Stimulated activated CD8-positive, alpha-beta memory T cell treated with anti-CD3 and anti-CD28 coated beads, Interleukin-2, amount 100 ng/mL, for 1 hour (primary cell): ENCODE results near the gene CFAP119.
"Not testable (repeated sequence)": the region's sequence is repeated elsewhere in the genome, so short reads cannot be mapped to it uniquely, and the experiment has no call there.

Source experiments
- DNase-seq, 2 donors: peaks; one replicate each; pipeline ENCODE4 v3.0.0-alpha.2; 2020; ENCODE audit warnings: low read depth in 2 of 2

Gene CFAP119

DNA sequence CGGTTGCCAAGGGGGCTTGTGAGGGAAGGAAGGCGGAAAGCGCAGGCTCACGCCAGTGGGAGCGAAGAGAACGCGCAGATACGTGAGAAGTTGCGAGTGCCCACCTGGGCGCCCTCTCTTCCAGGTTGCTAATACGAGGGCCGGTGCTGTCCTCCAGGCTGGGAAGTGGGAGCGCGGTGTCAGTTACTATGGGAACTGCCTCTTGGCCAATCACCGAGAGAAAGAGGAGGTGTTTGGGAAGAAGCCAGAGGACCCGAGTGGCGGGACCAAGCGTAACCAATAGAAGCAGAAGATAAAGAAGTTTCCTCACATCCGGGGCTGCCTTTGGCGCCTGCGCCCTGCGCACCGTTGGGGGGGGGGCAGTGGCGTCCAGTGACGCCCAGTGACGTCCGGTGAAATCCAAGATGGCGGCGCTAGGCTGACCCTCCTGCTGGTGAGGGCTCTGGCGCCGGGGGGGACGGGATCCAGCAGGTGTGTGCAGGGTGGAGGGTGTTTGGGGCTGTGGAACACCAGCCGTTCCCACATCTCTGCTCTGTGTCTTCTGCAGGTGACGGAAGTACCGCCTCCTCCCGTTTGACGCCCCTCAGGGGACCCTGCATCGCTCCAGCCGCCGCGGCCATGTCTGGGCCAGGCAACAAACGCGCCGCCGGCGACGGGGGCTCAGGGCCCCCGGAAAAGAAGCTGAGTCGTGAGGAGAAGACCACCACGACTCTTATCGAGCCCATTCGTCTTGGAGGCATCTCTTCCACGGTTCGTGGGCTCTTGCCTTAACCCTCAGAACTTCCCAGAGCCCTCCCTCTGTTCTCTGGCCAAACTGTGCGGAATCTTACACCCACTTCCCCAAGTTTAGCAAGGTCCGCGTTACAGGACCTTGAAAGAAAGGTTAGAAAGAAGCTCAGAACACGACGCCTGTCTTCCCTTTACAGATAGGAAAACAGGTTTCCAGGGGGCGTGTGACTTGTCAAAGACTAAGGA, at the start of gene CFAP119, which contains the start of gene RNF40:
TSS of gene CFAP119 (minus strand) at position 135 of the 975 bp plus-strand sequence. CDS start 314 bp downstream, outside the sequence.
TSS of gene RNF40 (plus strand) at position 395 of the 975 bp plus-strand sequence. CDS start at position 619, 224 bp downstream.
- peak; percentile 78 to 80 for DNase-seq

DNA sequence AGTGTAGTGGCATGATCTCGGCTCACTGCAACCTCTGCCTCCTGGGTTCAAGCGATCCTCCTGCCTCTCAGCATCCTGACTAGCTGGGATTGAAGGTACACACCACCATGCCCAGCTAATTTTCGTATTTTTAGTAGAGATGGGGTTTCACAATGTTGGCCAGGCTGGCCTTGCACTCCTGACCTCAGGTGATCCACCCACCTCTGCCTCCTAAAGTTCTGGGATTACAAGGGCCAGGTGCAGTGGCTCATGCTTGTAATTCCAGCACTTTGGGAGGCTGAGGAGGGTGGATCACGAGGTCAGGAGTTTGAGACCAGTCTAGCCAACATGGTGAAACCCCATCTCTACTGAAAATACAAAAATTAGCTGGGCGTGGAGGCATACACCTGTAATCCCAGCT, 47.8 kb upstream of the CFAP119 start:
- not testable (repeated sequence) for DNase-seq

DNA sequence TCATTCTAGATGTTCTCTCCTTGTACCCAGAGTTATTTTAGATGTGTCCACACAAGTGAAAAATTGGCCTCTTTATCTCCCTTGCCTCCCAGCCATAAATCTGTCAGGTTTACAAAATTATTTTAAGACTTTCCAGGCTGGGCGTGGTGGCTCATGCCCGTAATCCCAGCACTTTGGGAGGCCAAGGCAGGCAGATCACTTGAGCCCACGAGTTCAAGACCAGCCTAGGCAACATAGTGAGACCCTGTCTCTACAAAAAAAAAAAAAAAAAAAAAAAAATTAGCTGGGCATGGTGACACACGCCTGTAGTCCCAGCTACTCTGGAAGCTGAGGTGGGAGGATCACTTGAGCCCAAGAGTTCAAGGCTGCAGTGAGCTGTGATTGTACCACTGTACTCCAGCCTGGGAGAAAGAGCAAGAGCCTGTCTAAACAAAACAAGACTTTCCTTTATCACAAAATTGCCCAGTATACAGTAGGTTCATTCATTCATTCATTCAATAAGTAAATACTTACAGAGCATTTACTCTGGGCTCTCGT, 47.1 kb upstream of the CFAP119 start:
- not testable (repeated sequence) for DNase-seq

DNA sequence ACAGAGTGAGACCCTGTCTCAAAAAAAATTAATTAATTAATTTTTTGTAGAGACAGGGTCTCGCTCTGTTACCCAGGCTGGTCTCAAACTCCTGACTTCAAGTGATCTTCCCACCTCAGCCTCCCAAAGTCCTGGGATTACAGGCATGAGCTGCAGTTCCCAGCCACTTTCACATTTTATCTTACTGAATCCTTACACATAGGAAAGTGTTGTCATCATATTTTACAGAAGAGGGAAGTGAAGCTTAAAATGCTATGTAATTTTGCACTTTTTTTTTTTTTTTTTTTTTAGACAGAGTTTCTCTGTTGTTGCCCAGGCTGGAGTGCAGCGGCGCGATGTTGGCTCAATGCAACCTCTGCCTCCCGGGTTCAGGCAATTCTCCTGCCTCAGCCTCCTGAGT, 46.3 kb upstream of the CFAP119 start:
- no peak for DNase-seq

DNA sequence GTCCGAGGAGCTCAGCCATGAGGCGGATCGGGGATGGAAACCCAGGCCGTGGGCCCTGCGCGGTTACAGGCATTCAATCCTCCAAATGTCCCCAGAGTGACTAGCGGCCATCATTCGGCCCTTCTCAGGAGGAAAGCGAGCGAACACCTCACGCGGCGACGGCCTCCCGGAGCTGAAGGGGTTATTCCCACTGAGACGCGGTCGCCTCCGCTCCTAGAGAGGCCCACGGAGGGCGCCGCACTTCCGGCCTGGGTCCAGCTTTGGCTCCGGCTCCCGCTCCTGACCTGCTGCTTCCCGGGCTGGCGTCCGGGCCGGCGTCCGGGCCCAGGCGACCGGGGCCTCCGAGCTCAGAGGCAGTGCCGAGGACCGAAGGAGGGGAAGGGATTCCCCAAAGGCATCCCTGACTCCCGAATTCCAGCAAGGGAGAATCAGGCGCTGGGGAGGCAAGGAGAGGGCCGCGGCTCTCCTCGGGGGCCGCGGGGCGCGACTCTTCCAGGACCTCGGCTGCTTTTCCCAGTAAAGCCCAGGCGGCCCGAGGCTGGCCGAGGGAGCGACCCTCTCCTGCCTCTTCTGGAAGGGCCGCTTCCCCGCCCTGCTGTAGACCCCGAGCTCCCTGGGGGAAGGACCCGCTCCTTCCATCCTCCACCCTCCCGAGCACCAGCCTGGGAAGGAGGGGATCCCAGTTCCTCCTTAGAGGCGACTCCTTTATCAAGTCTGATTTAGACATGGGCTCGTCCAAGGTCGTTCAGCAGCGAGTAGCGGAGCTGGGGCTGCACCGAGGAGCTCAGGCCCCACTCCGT, 43.7 kb upstream of the CFAP119 start:
- peak; percentile 16 to 20 for DNase-seq

DNA sequence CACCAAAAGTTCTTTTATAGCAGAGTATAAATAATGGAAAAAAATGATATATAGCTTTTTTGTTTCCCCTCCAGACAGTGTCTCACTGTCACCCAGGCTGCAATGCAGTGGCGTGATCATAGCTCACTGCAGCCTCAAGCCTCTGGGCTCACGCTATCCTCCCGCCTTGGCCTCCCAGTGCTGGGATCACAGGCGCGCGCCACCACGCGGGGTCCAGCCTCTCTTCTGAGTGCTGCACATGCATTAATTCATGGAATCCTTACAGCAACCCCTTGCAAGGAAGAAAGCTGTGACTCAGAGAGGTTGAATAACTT, 43.2 kb upstream of the CFAP119 start:
- no peak for DNase-seq

DNA sequence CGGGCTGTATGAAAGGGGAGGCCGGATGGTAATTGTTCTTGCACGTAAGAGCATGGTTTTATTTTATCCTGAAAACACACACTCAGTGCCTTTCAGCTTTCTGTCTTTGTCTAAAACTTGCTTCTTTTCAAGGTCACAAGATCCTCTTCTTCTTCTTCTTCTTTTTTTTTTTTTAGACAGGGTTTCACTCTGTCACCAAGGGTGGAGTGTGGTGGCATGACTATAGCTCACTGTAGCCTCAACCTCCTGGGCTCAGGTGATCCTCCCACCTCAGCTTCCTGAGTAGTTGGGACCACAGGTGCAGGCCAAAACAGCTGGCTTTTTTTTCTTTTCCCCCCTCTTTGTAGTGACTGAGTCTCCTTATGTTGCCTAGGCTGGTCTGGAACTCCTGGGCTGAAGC, 41.1 kb upstream of the CFAP119 start:
- DNase-seq, result no peak

DNA sequence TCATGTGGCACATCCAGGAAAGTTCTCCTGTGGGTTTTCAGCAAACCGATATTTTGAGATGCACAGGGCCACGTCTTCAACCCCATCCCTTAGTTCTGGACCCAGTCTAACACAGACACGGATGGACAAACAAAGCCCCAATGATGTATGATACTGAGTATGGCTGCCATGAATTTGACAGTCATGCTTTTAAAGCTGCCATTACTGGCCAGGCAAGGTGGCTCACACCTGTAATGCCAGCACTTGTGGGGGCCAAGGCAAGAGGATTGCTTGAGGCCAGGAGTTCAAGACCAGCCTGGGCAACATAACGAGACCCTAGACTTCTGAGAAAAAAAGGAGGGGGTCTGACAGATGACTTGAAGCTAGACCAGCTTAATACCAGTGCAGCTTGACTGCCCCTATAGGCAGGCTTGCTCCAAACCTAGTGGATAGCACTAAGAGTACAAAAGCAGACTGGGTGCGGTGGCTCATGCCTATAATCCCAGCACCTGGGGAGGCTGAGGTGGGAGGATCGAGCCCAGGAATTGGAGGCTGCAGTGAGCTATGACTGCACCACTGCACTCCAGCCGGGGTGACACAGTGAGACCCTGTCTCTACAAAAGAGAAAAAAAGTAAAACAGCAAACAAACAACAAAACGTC, 35.9 kb upstream of the CFAP119 start:
- DNase-seq, result no peak

DNA sequence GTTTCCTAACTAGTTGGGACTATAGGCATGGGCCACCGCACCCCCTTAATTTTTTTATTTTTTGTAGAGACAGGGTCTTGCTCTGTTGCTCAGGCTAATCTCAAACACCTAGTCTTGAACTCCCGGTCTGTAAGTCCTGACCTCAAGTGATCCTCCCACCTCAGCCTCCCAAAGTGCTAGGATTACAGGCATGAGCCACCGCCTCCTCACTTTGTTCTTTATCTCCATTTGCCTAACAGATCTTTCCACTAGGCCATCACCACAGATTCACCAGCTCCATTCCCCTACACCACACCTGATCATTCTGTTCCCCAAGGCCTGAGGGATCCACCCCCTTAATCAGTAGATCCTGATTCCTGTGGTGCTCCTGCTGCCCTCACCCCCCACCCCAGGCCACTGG, 32.8 kb upstream of the CFAP119 start:
- no peak for DNase-seq

DNA sequence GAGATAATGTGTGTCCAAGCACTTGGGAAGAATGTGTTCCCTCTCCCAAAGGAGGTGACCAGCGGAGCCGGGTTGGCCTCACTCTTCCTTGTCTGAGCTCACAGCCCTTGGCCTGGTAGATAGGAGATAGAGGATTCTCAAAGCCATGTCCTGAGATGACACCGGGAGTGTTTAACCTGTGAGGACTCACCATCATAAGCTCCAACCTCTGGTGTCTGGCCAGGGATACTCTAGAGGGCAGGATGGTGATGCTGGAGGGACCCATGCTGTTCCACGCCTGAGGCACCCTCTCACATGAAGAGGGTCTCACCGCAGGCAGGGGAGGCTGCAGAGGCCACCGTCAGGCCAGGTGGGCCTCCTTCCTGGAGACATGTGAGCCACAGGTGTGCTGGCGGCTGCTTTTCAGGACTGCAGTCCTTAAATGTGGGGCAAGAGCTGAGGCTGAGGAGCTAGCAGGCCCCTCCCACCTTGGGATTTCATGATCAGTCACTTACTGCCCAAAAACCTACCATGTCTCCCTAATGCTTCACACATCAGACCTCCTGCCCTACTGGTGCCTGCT, 31.7 kb upstream of the CFAP119 start:
- no peak for DNase-seq

DNA sequence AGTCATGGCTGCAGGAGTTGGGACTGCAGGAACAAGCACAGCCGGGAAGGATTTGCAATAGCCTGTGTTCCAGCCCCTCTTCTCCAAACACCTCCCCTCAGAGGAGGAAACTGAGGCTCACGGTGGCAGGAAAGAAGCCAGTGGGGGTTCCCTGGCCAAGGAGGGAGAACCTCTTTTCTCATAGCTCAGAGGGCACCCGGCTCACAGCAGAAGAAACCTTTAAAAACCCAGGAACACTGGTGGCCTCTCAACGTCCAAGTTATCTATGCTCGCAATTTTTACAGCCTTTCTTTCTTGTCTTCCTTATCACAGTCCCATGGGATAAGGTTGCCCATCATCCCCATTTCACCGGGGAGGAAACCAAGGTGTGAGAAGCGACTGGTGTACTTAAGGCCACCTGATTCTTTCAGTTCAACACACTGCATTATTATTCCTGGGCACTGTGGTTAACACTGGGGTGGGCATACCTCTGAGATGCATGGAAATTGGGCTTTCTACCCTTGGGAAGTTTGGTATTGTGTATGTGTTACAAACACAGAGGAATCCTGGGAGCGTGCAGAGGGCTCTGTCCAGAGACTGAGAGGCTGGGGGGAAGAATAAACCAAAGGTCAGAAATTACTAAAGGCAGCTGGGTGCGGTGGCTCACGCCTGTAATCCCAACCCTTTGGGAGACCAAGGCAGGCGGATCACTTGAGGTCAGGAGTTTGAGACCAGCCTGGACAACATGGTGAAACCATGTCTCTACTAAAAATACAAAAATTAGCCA, 25.9 kb upstream of the CFAP119 start:
- DNase-seq, result no peak

DNA sequence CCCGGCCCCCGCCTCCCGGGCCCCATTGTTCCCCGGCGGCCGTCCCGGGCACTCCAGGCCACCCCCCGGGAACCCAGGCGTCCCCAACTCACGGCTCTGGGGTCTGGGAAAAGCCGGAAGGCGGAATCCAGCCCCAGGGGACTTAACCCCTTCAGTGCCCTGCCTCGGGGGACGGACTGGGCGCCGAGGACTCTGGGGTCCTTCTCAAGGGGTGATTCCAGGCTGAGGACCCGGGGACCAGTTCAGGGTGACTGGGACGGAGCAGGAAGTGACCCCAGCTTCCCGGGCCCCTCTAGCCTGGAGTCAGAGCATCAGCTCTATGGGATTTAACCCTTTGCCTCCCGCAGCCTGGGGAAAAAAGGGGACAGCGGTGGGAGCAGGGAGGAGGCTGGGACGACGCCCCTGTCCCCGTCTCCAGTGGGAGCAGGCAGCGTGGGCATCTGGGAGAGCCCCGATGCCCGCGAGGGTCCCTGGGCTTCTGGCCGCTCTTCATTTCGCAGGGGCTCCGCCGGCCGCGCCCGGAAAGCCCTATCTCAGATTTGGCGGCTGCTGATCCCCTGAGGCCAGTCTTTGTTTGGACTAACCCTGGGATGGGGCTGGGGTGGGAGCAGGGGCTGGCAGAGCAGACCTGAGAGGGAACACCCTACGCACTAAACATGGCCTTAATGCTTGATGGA, 25.2 kb upstream of the CFAP119 start, which contains the start of gene ZNF629:
TSS of gene ZNF629 (minus strand) at position 270 of the 677 bp plus-strand sequence. CDS start 2,723 bp downstream, outside the sequence.
- no peak for DNase-seq

DNA sequence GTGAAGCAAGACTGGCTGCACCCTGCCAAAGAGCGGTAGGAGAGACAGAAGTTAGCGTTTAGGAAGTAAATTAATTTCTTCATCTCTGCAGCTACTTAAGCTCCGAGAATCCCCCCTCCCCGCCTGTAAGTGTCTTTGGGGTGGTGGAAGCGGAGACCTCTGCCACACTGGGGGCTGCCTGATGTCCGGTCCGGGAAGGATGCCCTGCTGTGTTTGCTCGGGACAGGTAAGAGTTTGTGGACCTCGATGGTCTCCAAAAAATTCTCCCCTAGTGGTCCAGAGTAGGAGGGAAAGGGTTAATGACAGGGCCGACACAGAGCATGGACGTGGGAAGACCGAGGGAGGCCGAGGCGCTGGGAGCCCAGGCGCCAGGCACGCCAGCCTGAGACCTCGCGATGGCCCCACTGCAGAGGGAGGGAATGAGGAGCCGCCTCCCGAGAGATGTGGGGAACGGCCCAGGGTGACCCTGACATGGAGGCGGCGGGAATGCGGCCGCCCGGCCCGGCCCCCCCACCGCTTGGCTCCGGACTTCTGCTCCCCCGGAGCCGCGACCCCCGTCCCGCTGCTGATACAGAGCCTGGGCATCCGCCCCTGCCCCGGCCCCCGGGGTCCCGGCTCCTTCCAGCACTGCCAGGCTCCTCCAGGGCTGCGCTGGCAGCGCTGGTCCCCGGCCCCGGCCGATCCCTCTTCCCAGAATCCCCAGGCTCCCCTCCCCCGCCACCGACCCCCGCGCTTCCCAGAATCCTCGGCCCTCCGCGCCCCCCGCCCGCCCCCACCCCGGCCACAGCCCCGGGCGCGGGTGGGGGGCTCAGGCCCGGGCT, 24.5 kb upstream of the CFAP119 start:
- DNase-seq, result no peak

DNA sequence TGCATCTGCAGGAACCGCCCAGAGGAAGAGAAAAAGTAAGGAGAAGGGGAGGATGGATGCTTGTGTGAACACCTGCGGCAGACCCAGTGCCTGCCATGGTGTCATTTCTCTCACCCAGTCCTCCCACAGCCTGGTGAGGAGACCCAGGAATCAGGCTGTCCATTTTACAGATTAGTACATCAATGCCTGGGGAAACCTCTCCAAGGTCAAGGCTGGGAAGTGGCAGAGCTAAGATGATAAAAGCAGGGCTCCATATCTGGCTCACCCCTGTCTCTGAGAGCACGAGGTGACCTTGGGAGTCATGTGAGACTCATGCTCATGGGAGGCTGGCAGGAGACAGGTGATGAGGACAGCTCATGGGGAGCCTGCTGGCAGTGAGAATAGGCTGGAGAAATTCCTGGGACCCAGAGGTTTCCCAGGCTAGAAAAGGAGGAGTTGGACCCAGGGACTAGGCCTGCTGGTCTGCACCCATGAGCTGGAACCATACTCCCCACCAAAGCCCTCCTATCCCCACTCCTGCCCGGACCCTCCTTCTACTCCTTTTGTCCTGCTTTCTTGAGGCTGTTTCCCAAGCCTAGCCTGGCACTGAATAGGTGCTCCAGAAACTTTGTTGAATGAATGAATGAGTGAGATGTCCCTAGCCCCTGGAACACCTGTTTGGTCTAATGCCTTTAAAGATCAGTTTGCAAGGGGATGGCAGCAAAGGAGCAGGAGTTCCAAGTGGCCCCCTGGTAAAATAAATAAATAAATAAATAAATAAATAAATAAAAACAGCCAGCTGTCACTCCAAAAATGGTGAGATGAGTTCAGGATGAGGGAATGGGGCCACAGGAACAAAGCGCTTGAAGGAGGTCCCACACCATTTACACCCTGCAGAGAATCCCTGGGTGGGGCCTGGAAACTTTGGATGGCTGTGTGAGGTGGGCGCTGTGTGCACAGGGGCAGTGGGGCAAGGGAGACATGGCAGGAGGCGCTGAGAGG, 23.6 kb upstream of the CFAP119 start:
- DNase-seq, result no peak

DNA sequence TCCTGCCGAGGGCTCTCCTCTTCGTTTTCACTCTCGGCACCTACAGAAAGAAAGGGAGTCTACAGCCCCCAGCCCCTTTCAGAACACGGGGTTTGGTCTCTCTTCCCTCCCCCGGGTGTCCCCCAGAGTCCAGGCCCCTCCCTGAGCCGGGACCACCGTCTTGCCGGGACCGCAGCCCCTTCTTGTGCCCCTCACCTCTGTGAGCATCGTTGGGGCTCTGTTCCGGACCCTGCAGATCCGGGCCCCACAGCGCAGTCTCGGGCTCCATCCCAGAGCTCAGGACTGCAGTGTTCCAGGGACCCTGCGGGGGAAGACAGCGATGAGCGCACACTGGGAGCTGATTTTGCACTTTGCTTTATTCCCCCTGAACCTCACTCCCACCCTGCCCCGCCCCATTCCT, 22.4 kb upstream of the CFAP119 start:
- no peak for DNase-seq

DNA sequence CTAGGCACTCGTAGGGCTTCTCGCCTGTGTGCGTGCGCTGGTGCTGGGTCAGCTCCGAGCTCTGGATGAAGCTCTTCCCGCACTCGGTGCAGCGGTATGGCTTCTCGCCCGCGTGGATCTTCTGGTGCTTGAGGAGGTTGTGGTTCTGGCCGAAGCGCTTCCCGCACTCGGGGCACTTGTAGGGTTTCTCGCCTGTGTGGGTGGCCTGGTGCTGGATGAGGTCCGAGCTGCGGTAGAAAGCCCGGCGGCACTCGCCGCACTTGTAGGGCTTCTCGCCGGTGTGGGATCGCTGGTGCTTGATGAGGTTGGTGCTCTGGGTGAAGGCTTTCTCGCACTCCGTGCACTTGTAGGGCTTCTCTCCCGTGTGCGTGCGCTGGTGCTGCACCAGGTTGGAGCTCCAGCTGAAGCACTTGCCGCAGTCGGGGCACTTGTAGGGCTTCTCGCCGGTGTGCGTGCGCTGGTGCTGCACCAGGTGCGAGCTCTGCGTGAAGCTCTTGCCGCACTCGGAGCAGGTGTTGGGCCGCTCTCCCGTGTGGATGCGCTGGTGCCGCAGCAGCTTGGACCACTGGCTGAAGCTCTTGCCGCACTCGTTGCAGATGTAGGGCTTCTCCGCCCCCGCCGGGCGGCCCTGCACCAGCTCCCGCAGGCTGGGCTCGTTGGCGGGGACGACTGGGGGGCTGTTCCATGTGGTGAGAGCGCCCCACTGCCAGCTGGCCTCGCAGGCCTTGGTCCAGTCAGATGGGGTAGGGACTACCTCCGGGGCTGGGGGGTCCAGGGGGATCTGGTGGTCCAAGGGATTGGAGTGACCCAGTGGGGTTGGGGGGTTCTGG, 21.6 kb upstream of the CFAP119 start:
- no peak for DNase-seq
